T-helper 22 cell (primary cell): ENCODE data around the gene CEP192.
"Not testable (repeated sequence)": the region's sequence is repeated elsewhere in the genome, so short reads cannot be mapped to it uniquely, and the experiment has no call there.

Source experiments
- DNase-seq: peaks from one replicate; pipeline ENCODE4 v3.0.0-alpha.2; 2020; ENCODE audit warnings: low read depth

The CEP192 gene

DNA sequence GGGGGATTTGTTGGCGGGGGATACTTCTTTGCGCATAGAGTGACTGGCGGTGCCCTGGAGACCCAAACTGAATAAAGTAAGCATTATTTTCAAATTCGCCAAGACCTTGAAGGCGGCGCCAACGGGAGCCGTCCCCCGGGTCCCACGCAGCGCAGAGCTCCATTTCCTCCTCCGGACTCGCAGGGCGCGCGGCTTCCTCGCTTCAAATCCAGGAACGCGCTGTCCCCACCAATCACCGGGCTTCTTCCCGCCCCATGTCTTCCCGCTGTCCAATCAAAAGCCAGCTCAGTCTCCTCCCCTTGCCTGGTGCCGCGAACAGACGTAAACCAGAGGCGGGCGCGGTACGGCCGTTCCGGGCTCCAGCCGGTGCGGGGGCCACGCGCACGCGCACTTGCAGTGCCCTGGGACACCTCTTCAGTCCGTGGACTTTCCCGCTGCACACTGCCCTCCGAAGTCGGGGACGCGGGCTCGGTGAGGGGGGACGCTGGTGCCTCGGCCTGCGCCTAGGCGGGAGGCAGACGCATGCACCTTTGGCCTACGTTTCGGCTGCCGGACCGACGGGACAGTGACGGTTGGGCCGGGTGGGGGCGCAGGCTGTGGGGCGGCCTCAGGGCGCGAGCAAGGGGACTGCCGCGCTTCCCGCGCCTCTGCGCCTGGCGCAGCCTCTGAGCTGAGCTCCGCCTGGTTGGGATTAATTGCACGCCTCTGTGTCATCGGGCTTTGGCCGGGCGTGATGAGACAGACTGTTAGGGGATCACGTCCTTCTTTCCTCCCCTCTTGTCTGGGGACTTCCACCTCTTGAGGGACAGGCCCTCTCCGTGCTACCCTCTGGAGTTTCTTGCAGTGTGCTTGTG lies at the start of gene CEP192:
CEP192 (plus strand) TSS at position 396 of the 854 bp plus-strand sequence. CDS start 8,063 bp downstream, outside the sequence.
- DNase-seq = peak; percentile 97

DNA sequence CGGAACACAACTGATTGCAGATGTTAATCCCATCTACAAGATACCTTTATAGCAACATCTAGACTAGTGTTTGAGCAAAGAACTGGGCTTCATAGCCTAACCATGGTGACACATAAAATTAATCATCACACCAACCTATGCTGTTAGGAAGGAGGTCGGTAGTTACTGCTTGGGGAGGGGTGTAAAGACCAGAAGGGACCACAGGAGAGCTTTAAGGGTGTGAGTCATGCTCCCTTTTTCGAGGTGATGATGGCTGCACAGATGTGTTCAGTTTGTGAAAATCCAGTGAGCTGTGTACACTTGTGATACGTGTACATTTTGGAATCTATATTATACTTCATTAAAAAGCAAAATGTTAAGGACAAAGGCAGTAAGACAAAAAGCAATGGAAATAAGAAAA lies 47.9 kb upstream of the CEP192 start:
- DNase-seq = no peak

GRCh38 chr18:12944709-12945108 lies 46.5 kb upstream of the CEP192 start:
- no peak for DNase-seq

- peak; percentile 2 for DNase-seq
Observed at GRCh38 chr18:12946549-12947284, 44.4 kb upstream of the CEP192 start.

- peak; percentile 98 for DNase-seq
Observed at GRCh38 chr18:12947285-12948049, 43.7 kb upstream of the CEP192 start, which contains the start of gene SEH1L. SEH1L (plus strand) TSS chr18:12948011; CDS start chr18:12948122, 111 bp downstream.

GRCh38 chr18:12948050-12948804 lies 42.9 kb upstream of the CEP192 start:
- peak; percentile 98 for DNase-seq

GRCh38 chr18:12958478-12958877 lies 32.7 kb upstream of the CEP192 start:
- no peak for DNase-seq

GRCh38 chr18:12960395-12960794 lies 30.8 kb upstream of the CEP192 start:
- no peak for DNase-seq

- no peak for DNase-seq
Observed at GRCh38 chr18:12960853-12961397, 30.2 kb upstream of the CEP192 start.

- DNase-seq = no peak
Observed at GRCh38 chr18:12963069-12963468, 28.1 kb upstream of the CEP192 start.

DNA sequence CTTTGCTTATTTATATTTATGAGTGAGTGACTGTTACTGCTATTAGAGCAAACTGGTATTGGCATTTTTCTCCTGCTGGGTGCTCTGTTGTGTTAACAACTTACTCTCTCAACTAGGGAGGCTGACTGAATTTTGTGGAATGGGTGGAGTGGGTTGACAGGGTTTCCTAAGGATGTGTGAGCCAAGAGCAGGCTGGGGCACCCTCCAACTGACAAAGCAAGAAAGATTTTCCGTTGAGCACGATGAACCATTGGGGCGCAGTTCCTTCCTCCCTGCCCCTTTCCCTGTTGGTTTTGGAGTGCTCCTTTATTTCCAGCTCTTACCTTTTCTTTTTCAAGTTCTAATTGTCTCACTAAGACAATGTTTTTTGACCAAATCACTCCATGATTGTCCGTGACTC lies 23.0 kb upstream of the CEP192 start:
- no peak for DNase-seq

DNA sequence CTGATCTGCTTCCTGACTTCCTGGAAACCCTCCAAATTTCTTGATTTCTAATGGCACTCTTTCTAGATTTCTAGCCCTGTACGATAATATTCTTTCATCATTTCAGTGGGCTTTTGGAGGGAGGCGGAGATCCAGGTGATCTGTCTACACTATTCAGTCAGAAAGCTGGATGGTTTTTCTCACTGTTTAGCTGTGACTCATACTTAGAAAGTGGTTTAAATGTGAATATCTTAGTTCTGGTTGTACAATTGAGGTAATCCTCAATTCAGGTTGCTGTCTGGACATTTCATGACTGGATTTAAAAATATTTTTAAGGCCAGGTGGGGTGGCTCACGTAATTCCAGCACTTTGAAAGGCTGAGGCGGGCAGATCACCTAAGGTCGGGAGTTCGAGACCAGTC lies 22.5 kb upstream of the CEP192 start:
- DNase-seq = no peak

- no peak for DNase-seq
Observed at GRCh38 chr18:12973562-12974213, 17.5 kb upstream of the CEP192 start.

GRCh38 chr18:12975488-12975887 lies 15.7 kb upstream of the CEP192 start:
- no peak for DNase-seq

DNA sequence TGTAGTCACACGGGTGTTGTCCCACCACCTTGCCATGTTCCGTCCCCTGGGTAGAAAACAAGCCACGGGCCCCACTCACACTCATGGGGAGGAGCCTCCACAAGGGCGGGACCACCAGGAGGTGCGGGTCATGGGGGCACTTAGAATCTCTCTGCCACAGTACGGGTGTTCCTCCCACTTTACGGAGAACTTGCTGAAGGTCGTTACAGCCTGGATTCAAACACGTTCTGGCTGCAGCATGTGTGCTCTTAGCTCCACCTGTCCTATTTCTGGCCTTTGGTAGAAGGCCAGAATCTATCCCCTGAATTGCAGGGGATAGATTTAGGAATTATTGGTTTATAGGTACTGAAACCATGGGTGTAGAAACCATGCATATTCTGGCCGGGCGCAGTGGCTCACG lies 14.9 kb upstream of the CEP192 start:
- DNase-seq = no peak

GRCh38 chr18:12980065-12980464 lies 11.1 kb upstream of the CEP192 start:
- not testable (repeated sequence) for DNase-seq

DNA sequence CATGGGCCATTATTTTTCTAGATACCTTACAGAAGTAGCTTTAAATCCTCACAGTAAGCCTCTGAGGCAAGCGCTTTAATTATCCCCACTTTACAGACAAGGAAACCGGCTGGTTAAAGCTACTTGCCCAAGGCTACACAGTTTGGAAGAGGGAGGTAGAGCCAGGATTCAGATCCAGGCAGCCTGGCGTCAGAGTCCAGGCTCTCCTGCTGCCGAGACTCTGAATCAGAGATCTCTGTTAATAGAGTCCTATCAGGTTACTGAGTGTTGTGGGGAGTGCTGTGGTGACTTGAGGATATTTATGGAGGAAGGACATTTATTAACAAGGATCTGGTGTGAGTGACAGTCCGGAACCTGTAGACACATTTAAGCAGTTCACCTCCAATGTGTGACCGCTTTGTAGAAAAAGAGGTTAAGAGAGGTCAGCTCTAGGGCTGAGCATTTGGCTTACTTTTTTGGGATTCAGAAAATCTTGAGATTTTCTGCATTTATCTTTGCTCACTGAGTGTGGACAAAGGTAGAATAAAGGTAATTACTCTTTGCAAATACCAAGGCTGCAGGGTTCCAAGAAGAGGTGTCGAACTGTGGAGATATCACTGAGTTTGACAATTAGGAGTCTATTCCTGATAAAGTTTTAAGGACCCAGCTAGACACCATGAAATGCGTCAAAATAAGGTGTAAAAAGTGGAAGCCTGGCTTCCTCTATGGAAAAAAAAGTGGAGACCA lies 1.6 kb upstream of the CEP192 start:
- no peak for DNase-seq

GRCh38 chr18:12990123-12990475 lies 1.1 kb upstream of the CEP192 start:
- no peak for DNase-seq

- DNase-seq = no peak
Observed at GRCh38 chr18:12990641-12990966, 558 bp upstream of the CEP192 start.

DNA sequence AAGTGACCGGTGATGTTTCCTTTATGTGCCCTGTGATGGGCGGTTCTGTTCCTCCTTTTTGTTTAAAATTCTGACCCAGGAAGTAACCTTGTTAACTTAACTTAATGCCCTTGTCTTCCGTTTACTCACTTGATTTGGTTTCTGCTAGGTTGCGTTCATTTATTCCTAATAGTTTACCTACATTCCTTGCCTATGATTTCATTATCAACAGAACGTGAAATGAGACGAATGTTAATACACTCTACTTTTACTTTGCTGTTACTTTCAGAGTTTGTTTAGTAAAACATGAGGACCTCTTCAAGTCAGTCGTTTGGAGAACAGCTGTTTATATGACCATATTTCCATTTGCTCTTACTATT lies 638 bp downstream of the CEP192 start:
- DNase-seq = no peak
